ENCODE results near the gene CA4. TPM values are rescaled to one million over a fixed set of nuclear protein-coding genes. Genes with fewer than 3 reads are reported as not detected.

CA4 gene
- total and polyA plus RNA-seq, 2 of the 8 experiments (the other 6 are each of a cell fraction or from before 2014, with no cell fraction given): 3.6 to 4.2 TPM

- POLR2A ChIA-PET (ENCODE audit: partially characterized antibody): interaction anchor here (1.3 to 1.6 kb wide), 3 partner anchors 9 to 13 kb away, joined by 4 to 5 read pairs (median 5); no protein-coding TSS in a partner anchor
- H3K79me1 ChIP-seq (ENCODE audit: low read depth, low read length): no peaks in the 10 kb centered on the region
- CTCF ChIA-PET (ENCODE audit: partially characterized antibody): interaction anchor here (1.1 to 6.6 kb wide), 6 partner anchors 8 to 33 kb away, joined by 3 to 61 read pairs (median 11); partner anchors contain the start of gene CA4
- H3K27ac ChIP-seq (ENCODE audit: low read depth, low read length): no peak overlapping the region
- no peak overlapping the region for H2BK5ac ChIP-seq (ENCODE audit: low read depth, low read length)
- H3K4me1 ChIP-seq (replicated peaks in 1 of 4; ENCODE audit: control insufficient read depth in 3 of 4, insufficient read depth in 4 of 4, low read length in 3 of 4): peaks cover 0 to 5% (median 2%) of the 10 kb centered on the region in 4 experiments; a peak in 4 of 7 replicates
- no peak overlapping the region for H2BK20ac ChIP-seq (ENCODE audit: low read length)
- H4K5ac ChIP-seq (ENCODE audit: insufficient read length, low read depth, low read length): no peak overlapping the region
- H4K8ac ChIP-seq (ENCODE audit: extremely low read depth, insufficient read depth, low read length): no peak overlapping the region; the same call in 1 of the 2 replicates
- no peak overlapping the region for H3K18ac ChIP-seq (ENCODE audit: extremely low read depth, low read length)
- no peak overlapping the region for H3K9ac ChIP-seq (replicated peaks in 1 of 4; ENCODE audit: extremely low read depth in 1 of 4, low read depth in 3 of 4, low read length in 3 of 4)
- no peak overlapping the region for H2BK15ac ChIP-seq (ENCODE audit: low read length)
- H3K79me2 ChIP-seq (ENCODE audit: control insufficient read depth in 1 of 2, insufficient read depth in 2 of 2, low read length in 2 of 2): no peaks in the 10 kb centered on the region
- FAIRE-seq: no peak
- no peak overlapping the region for H2BK12ac ChIP-seq (ENCODE audit: low read depth, low read length)
- H2BK120ac ChIP-seq (replicated peaks; ENCODE audit: low read depth, low read length): no peak overlapping the region
- no peaks in the 10 kb centered on the region for H3K27me3 ChIP-seq (replicated peaks in 1 of 4; ENCODE audit: control insufficient read depth in 3 of 4, extremely low read depth in 1 of 4, insufficient read depth in 3 of 4, low read length in 3 of 4)
- no peak overlapping the region for H4K91ac ChIP-seq (replicated peaks; ENCODE audit: insufficient read length, low read length)
- no peak overlapping the region for H3K4me2 ChIP-seq (ENCODE audit: insufficient read depth in 1 of 2, low read depth in 2 of 2, low read length in 2 of 2)
- no peaks in the 10 kb centered on the region; the same call in 1 of the 2 replicates for H3K23me2 ChIP-seq (ENCODE audit: low read depth, low read length)
- no peaks in the 10 kb centered on the region for H3K9me3 ChIP-seq (ENCODE audit: insufficient read depth in 2 of 2, low read depth in 1 of 2, low read length in 1 of 2)
- H2AFZ ChIP-seq (ENCODE audit: low read length): no peak overlapping the region
- no peak for DNase-seq (ENCODE audit: low read depth in 1 of 2, low spot score in 2 of 2)
- H3K4me3 ChIP-seq (ENCODE audit: extremely low read depth in 1 of 4, insufficient read depth in 2 of 4, low read depth in 3 of 4, low read length in 4 of 4): no peak overlapping the region
- WGBS, 2 experiments (ENCODE audit: extremely low coverage in 1 of 2, insufficient coverage in 1 of 2, insufficient read length in 1 of 2, insufficient replicate concordance in 2 of 2, low coverage in 1 of 2, low lambda C conversion rate in 2 of 2, missing lambda C conversion rate in 1 of 2): 88% methylated on average over 9 of the region's 10 CpGs; no CpG with 5 or more reads in 1 of the 2 experiments
- no peak overlapping the region for H3K14ac ChIP-seq (ENCODE audit: insufficient read length)
- no peak overlapping the region for H3K4ac ChIP-seq (replicated peaks; ENCODE audit: insufficient read length, low read depth, low read length)
- H3K56ac ChIP-seq (replicated peaks; ENCODE audit: insufficient read length, low read depth, low read length): no peak overlapping the region
- no peaks in the 10 kb centered on the region for H4K20me1 ChIP-seq (replicated peaks in 1 of 2; ENCODE audit: control insufficient read depth in 1 of 2, insufficient read depth in 2 of 2, low read length in 2 of 2)
- H3K36me3 ChIP-seq (ENCODE audit: control insufficient read depth in 2 of 4, insufficient read depth in 4 of 4, low read length in 3 of 4): no peaks in the 10 kb centered on the region
- H2AK5ac ChIP-seq (ENCODE audit: low read depth, low read length): no peak overlapping the region
- no peak overlapping the region for H3K23ac ChIP-seq (ENCODE audit: insufficient read length)
- TF ChIP-seq NANOG (IDR thresholded peaks at IDR 0.05; ENCODE audit: insufficient read depth, low read depth, low read length, poor library complexity, severe bottlenecking): no peak
- TF ChIP-seq CHD2 (IDR thresholded peaks at IDR 0.05; ENCODE audit: low read length): no peak
- TF ChIP-seq RNF2 (IDR thresholded peaks at IDR 0.05; ENCODE audit: borderline replicate concordance, low read depth, low read length, missing control alignments, poor library complexity, severe bottlenecking): no peak
- TF ChIP-seq MAX (IDR thresholded peaks at IDR 0.05): no peak
- TF ChIP-seq BACH1 (IDR thresholded peaks at IDR 0.05; ENCODE audit: low read length): no peak
- no peak for TF ChIP-seq YY1 (IDR thresholded peaks at IDR 0.05; ENCODE audit: low read depth, low read length)
- no peak for TF ChIP-seq CBX8 (IDR thresholded peaks at IDR 0.05; ENCODE audit: borderline replicate concordance, low read depth, low read length)
- TF ChIP-seq CEBPB (IDR thresholded peaks at IDR 0.05; ENCODE audit: low read depth, low read length): no peak
- TF ChIP-seq SRF (IDR thresholded peaks at IDR 0.05; ENCODE audit: low read depth, low read length): no peak
- no peak for TF ChIP-seq POU5F1 (IDR thresholded peaks at IDR 0.05; ENCODE audit: low read depth, low read length)
- TF ChIP-seq TCF12 (IDR thresholded peaks at IDR 0.05; ENCODE audit: low read depth, low read length): no peak
- TF ChIP-seq EP300 (IDR thresholded peaks at IDR 0.05; ENCODE audit: borderline replicate concordance in 1 of 2, low read depth in 2 of 2, low read length in 2 of 2): no peak
Observed at GRCh38 chr17:60169921-60170817, 20.4 kb downstream of the CA4 start.
